Measurements from ENCODE around the gene SRCIN1. TPM values are rescaled to one million over a fixed set of nuclear protein-coding genes. Genes with fewer than 3 reads are reported as not detected.

SRCIN1 gene
- total RNA-seq, 1 experiment from 2014 or later, result 16.7 TPM

DNA sequence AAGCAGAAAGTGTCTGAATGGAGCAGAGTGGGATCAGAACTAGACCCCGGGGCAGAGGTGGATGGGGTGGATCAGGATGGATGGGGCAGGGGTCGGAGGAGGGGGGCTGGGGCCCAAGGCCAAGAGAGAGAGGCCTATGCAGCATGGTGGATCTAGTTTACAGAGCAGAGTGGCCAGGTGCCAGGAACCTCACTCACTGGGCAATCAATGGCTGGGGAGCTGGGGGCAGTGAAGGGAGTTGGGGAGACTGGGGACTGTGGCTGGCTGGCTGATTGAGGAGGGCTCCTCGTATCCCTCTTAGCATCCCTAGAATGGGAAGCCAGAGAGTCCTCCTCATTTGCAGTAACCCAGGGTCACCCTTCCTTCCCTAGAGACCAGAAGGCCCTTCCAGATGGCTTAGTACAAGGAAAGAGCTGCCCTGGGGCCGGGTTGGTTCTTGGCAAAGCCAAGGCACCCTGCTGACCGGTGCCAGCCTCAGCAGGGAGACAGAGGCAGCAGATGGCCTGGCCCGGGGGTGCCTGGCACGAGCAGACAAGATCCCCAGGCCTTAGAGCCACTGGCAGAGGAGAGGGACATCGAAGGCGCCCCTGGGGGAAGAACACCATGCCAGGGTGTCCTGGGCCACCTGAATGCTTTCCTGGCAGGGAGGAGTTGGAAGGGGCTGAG lies 36.8 kb downstream of the SRCIN1 start:
- BruUV-seq (replicated peaks), result no TSS peak
- Histone ChIP-seq H3K4me2 (no peak overlapping the region), H3K4me1 (replicated peaks; ENCODE audit: insufficient read depth) (peaks cover 11% of the 10 kb centered on the region), H3K36me3 (ENCODE audit: low read depth) (no peaks in the 10 kb centered on the region), H3K9me3 (ENCODE audit: insufficient read depth, low read depth) (no peaks in the 10 kb centered on the region), H3K79me2 (ENCODE audit: low read depth) (no peaks in the 10 kb centered on the region), H3K27me3 (ENCODE audit: insufficient read depth, low read depth) (no peaks in the 10 kb centered on the region), H3F3A (ENCODE audit: insufficient read depth, low read depth) (peaks cover 12% of the 10 kb centered on the region; the same call in 1 of the 2 replicates), H3K9me2 (ENCODE audit: insufficient read depth) (no peaks in the 10 kb centered on the region), H3K4me3 (no peak overlapping the region), H3K27ac (no peak overlapping the region), H2AFZ (no peak overlapping the region), H4K20me1 (ENCODE audit: insufficient read depth) (no peaks in the 10 kb centered on the region; the same call in 1 of the 2 replicates)
- ChIA-PET POLR2A (ENCODE audit: unreplicated experiment) (interaction anchor here (0.6 kb wide), 1 partner anchor 29 kb away, joined by 4 read pairs; no protein-coding TSS in a partner anchor), CTCF (interaction anchor here (0.5 kb wide), 1 partner anchor 27 kb away, joined by 3 read pairs; no protein-coding TSS in a partner anchor)
- TF ChIP-seq EZH2 (IDR thresholded peaks at IDR 0.05; ENCODE audit: low read depth), result no peak
- TF ChIP-seq, protein P1, sequence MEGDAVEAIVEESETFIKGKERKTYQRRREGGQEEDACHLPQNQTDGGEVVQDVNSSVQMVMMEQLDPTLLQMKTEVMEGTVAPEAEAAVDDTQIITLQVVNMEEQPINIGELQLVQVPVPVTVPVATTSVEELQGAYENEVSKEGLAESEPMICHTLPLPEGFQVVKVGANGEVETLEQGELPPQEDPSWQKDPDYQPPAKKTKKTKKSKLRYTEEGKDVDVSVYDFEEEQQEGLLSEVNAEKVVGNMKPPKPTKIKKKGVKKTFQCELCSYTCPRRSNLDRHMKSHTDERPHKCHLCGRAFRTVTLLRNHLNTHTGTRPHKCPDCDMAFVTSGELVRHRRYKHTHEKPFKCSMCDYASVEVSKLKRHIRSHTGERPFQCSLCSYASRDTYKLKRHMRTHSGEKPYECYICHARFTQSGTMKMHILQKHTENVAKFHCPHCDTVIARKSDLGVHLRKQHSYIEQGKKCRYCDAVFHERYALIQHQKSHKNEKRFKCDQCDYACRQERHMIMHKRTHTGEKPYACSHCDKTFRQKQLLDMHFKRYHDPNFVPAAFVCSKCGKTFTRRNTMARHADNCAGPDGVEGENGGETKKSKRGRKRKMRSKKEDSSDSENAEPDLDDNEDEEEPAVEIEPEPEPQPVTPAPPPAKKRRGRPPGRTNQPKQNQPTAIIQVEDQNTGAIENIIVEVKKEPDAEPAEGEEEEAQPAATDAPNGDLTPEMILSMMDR (conservative IDR thresholded peaks at IDR 0.05), result no peak
- intact Hi-C loops (cut with micrococcal nuclease; ENCODE audit: unreplicated experiment), result no loop called here
- no peak for DNase-seq

- Histone ChIP-seq H3K36me3 (ENCODE audit: low read depth) (no peaks in the 10 kb centered on the region), H4K20me1 (ENCODE audit: insufficient read depth) (no peaks in the 10 kb centered on the region; the same call in 1 of the 2 replicates), H3K27me3 (ENCODE audit: insufficient read depth, low read depth) (no peaks in the 10 kb centered on the region), H2AFZ (no peak overlapping the region), H3F3A (ENCODE audit: insufficient read depth, low read depth) (peaks cover 8% of the 10 kb centered on the region; the same call in 1 of the 2 replicates), H3K4me3 (no peak overlapping the region), H3K79me2 (ENCODE audit: low read depth) (no peaks in the 10 kb centered on the region), H3K4me2 (no peak overlapping the region), H3K9me3 (ENCODE audit: insufficient read depth, low read depth) (no peaks in the 10 kb centered on the region), H3K4me1 (replicated peaks; ENCODE audit: insufficient read depth) (peaks cover 11% of the 10 kb centered on the region), H3K27ac (no peak overlapping the region), H3K9me2 (ENCODE audit: insufficient read depth) (no peaks in the 10 kb centered on the region)
- CTCF ChIA-PET, result interaction anchor here (0.5 kb wide), 1 partner anchor 27 kb away, joined by 3 read pairs; no protein-coding TSS in a partner anchor
- TF ChIP-seq, protein P1 (conservative IDR thresholded peaks at IDR 0.05), result no peak
- no peak for TF ChIP-seq EZH2 (IDR thresholded peaks at IDR 0.05; ENCODE audit: low read depth)
- POLR2A ChIA-PET (ENCODE audit: unreplicated experiment), result no interaction called here
- no TSS peak for BruUV-seq (replicated peaks)
- no peak for DNase-seq
- intact Hi-C loops (cut with micrococcal nuclease; ENCODE audit: unreplicated experiment), result no loop called here
These were observed 37.5 kb downstream of the SRCIN1 start for GRCh38 chr17:38568274-38568673.

GRCh38 chr17:38567350-38567749 lies 38.4 kb downstream of the SRCIN1 start:
- Histone ChIP-seq H3K27ac (no peak overlapping the region), H2AFZ (no peak overlapping the region), H3K4me3 (no peak overlapping the region), H3K9me2 (ENCODE audit: insufficient read depth) (no peaks in the 10 kb centered on the region), H3K9me3 (ENCODE audit: insufficient read depth, low read depth) (no peaks in the 10 kb centered on the region), H3K4me2 (no peak overlapping the region), H3K4me1 (replicated peaks; ENCODE audit: insufficient read depth) (peaks cover 7% of the 10 kb centered on the region), H3F3A (ENCODE audit: insufficient read depth, low read depth) (peaks cover 5% of the 10 kb centered on the region; the same call in 1 of the 2 replicates), H3K79me2 (ENCODE audit: low read depth) (no peaks in the 10 kb centered on the region), H4K20me1 (ENCODE audit: insufficient read depth) (no peaks in the 10 kb centered on the region; the same call in 1 of the 2 replicates), H3K27me3 (ENCODE audit: insufficient read depth, low read depth) (no peaks in the 10 kb centered on the region), H3K36me3 (ENCODE audit: low read depth) (no peaks in the 10 kb centered on the region)
- intact Hi-C loops (cut with micrococcal nuclease; ENCODE audit: unreplicated experiment), result no loop called here
- TF ChIP-seq, protein P1 (conservative IDR thresholded peaks at IDR 0.05), result no peak
- TF ChIP-seq EZH2 (IDR thresholded peaks at IDR 0.05; ENCODE audit: low read depth), result no peak
- ChIA-PET POLR2A (ENCODE audit: unreplicated experiment) (no interaction called here), CTCF (interaction anchor here (1.0 kb wide), 1 partner anchor 18 kb away, joined by 4 read pairs; no protein-coding TSS in a partner anchor)
- no peak for DNase-seq
- BruUV-seq (replicated peaks), result no TSS peak

Data from PC-9 (cell line).